ENCODE data around the gene DNAJB5.

The DNAJB5 gene

DNA sequence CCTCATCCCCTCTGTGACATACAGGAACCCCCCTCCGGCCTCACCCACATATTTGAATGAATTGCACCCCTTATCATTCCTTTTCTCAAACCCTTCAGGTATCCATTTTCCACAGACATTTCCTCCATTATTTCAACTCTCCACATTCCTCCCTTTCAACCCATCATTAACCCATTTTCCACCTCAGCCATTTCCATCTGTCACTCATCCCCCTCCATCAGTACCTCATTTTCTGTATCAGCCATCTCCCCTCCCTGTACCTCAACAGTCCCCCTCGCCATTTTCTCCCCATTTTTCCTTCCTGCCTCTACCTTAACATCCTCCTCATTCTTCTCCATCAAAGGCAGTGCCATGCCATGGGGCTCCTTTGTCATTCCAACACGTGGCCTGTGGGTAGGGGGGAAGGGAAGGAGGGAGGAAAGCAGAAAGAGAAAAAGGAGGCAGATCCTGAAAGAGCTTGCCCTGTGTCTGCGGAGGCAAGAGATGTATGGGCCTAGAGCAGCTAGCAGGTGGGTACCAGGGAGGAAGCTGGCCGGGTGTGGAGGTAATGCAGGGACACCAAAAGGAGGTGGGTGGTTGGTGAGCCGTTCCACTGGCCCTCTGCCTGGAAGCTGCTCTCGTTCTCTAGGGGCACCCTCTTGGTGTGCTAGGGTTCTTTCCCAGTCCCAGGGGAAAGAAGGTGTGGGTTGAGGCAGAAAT lies 1.5 kb downstream of the DNAJB5 start:
- Mint-ChIP-seq H3K4me1 (ENCODE audit: low read depth) (peaks cover 76% of the 10 kb centered on the region), H3K27me3 (no peaks in the 10 kb centered on the region), H3K4me3 (peak overlapping the region; percentile 76), H3K27ac (peak overlapping the region; percentile 85), H3K36me3 (ENCODE audit: low read depth) (peaks cover 9% of the 10 kb centered on the region), H3K9me3 (no peaks in the 10 kb centered on the region)

DNA sequence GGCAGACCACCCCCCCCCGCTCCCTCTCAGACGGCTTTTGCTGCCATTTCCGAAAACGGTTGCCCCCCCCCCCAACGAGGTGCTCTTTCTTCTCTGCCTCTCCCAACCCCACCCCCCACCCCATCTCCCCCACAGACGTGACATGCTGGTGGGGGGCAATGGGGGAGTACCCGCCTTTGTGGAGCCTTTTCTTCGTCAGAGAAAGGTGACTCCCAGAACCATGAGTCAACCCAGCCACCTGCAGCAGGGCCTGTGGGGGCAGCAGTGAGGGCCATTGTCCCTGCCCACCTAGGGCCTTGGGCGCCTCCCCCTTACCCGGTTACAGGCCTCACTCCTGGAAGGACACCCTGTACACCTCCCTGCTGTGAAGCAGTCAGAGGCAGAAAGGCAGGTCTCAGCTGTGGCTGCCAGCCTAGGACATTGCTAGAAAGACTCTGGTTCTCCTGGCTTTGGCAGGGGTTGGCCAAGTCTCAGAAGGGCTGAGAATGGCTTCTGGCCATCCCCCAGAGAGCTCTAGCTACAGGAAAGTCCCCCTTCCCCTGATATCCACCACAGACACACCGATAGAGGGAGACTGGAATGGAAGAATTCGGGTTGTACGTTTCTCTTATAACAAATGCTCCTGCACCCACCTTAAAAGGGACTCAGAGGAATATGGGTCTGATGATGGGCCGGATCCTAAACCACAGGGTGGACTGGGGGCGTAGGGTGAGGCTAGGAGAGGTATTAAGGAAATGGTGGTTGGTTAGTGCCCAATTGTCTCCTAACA lies 2.2 kb downstream of the DNAJB5 start:
- no peaks in the 10 kb centered on the region for H3K27me3 Mint-ChIP-seq
- peaks cover 70% of the 10 kb centered on the region for H3K4me1 Mint-ChIP-seq (ENCODE audit: low read depth)
- H3K4me3 Mint-ChIP-seq = peak overlapping the region; percentile 47
- H3K9me3 Mint-ChIP-seq = no peaks in the 10 kb centered on the region
- peaks cover 14% of the 10 kb centered on the region for H3K36me3 Mint-ChIP-seq (ENCODE audit: low read depth)
- peak overlapping the region; percentile 91 for H3K27ac Mint-ChIP-seq

DNA sequence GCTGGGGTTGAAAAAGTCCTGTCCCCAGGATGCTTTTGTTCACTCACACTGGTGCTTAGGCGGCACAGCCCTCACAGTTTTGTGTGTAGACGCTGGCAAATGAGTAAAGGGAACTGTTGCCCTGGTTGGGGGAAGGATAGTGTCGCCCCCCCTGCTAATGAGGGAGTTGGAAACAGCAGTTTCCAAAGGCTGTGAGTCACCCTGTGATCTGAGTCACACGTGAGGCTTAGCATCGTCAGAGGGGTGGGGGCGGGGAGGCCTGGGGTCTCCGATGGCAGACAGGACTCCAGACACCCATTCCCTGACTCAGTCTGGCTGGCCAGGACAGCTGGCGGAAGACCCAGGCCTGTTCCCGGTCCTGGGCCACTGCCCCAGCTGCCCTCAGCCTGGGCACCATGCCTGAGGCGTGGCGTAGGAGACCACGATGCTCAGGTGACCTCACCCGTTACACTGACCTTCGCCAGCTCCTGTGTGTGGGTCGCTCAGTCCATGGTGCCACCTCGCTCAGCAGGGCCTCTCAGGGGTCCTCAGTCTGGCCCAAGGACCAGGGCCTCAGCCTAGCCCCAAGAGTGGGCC lies 2.9 kb downstream of the DNAJB5 start:
- Mint-ChIP-seq H3K4me1 (ENCODE audit: low read depth) (peaks cover 69% of the 10 kb centered on the region), H3K27me3 (no peaks in the 10 kb centered on the region), H3K27ac (peak overlapping the region; percentile 91), H3K4me3 (peak overlapping the region; percentile 47), H3K36me3 (ENCODE audit: low read depth) (peaks cover 20% of the 10 kb centered on the region), H3K9me3 (no peaks in the 10 kb centered on the region)

DNA sequence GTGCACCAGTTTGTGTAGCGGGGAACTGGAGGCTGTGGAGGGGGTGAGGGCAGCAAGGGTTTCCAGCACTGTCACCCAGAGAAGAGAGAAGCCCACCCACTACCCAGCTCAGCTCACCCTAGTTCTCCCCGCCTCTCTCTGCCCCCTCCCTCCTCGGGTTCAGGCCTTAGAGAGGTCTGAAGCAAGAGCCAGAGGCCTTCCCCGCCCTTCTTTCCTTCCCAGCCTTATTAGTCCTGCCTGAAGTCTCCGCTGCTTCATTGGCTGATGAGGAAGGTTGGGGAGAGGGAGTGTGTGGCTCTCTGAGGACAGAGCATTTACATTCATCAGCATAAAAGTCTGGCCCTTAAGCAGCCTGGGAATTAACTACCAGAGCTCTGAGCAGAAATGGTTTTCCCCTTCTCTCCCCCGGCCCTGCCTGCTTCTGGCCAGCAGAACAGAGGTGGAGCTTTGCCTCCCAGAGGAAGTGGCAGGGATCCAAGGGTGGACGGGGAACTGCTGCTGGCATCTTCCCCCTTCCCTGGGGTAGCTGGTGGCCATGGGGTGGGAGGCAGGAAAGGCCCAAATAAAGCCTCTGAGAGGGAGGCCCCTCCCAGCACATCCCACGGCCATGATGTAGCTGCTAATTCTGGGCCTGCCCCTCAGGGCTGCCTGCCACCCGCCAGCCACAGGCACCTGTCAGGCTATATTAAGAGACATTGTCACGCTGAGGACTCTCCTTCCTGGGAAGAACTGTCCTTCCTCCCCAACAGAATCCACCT lies 4.1 kb downstream of the DNAJB5 start:
- Mint-ChIP-seq H3K27me3 (no peaks in the 10 kb centered on the region), H3K27ac (peak overlapping the region; percentile 91), H3K36me3 (ENCODE audit: low read depth) (peaks cover 20% of the 10 kb centered on the region), H3K4me3 (peak overlapping the region; percentile 0), H3K9me3 (no peaks in the 10 kb centered on the region), H3K4me1 (ENCODE audit: low read depth) (peaks cover 70% of the 10 kb centered on the region)

DNA sequence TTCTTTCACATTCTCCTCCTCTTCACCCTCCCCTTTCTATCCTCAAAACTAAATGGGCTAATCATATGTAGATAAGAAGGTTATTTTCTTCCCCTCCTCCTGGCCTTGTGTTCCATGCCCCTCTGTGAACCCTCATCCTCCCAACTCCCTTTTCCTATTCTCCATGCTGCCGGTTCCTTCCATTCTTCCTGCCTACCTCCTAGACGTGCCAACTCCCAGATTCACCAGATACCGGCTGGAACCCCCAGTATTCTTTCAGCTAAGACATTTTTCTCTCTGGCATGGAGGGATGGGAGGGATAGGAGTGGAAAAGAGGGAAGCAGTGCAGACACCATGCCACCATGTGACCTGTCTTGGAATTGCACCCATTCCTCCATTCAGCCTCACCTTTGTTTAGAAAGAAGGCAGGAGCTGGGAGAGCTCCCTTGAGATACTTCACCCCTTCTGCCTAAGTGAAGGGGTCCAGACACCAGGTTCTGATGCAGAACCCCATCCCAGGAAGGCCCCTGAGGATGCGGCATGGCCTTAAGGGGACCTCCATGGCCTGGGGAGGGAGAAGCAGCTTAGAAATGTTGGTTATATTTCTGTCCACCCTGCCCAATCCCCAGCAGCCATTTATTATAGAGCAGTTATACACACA lies 4.8 kb downstream of the DNAJB5 start:
- Mint-ChIP-seq H3K4me3 (peak overlapping the region; percentile 0), H3K27me3 (no peaks in the 10 kb centered on the region), H3K4me1 (ENCODE audit: low read depth) (peaks cover 63% of the 10 kb centered on the region), H3K36me3 (ENCODE audit: low read depth) (peaks cover 20% of the 10 kb centered on the region), H3K27ac (peak overlapping the region; percentile 91), H3K9me3 (no peaks in the 10 kb centered on the region)

DNA sequence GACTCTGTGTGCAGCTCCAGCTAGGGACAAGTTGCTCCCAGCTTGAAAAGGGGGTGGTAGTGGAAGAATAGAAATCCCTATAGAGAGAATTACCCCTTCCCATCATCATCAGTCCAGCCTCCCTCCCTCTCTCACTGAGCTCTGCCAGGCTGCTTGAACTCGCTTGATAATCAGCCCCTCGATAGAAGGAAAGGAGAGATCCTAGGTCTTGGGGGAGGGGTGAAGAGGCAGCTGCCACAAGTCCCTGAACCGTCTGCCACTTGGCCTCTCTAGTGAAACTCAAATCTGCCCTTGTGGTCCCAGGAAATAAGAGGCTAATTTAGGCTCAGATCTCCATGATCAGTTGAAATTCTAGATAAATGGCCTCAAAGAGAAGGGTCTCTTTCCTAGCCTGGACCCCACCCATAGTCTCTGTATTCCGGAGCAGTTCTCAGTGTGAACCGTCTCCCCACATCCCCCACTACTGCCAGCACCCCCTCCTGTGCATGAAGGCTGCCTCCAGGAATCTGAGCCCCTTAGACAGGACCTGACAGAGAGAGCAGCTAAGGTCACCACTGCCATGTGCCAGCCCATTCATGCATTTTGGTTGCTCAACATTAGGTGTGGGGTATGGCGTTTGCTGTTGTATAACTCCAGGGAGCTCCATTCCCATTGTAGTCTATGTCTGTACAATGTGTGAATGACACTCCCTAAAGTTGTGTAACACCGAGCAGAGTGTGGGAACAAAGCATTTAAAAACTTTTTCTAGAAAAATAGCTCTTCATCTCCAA lies 5.5 kb downstream of the DNAJB5 start:
- Mint-ChIP-seq H3K4me3 (no peak overlapping the region), H3K4me1 (ENCODE audit: low read depth) (peaks cover 60% of the 10 kb centered on the region), H3K27ac (no peak overlapping the region), H3K36me3 (ENCODE audit: low read depth) (peaks cover 20% of the 10 kb centered on the region), H3K27me3 (no peaks in the 10 kb centered on the region), H3K9me3 (no peaks in the 10 kb centered on the region)

DNA sequence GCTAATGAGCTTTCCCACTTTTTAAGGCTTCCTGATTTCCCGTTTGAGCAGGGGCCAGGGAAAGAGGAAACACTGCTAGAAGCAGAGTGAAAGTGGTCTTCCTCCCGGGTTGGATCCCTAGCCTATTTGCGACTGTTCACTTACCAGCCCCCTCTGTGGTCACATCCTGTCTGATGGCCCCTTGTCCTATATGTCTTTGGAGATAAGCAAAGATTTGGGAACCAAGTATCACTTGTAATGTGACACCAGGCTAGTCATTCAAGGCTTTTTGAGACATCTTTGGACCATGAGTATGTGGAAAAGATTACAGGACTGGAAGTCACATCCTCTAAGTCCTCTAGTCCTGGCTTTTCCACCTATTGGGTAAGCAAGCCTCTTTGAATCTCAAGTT lies 6.1 kb downstream of the DNAJB5 start:
- peaks cover 20% of the 10 kb centered on the region for H3K36me3 Mint-ChIP-seq (ENCODE audit: low read depth)
- no peak overlapping the region for H3K4me3 Mint-ChIP-seq
- H3K9me3 Mint-ChIP-seq = no peaks in the 10 kb centered on the region
- no peak overlapping the region for H3K27ac Mint-ChIP-seq
- no peaks in the 10 kb centered on the region for H3K27me3 Mint-ChIP-seq
- peaks cover 58% of the 10 kb centered on the region for H3K4me1 Mint-ChIP-seq (ENCODE audit: low read depth)

DNA sequence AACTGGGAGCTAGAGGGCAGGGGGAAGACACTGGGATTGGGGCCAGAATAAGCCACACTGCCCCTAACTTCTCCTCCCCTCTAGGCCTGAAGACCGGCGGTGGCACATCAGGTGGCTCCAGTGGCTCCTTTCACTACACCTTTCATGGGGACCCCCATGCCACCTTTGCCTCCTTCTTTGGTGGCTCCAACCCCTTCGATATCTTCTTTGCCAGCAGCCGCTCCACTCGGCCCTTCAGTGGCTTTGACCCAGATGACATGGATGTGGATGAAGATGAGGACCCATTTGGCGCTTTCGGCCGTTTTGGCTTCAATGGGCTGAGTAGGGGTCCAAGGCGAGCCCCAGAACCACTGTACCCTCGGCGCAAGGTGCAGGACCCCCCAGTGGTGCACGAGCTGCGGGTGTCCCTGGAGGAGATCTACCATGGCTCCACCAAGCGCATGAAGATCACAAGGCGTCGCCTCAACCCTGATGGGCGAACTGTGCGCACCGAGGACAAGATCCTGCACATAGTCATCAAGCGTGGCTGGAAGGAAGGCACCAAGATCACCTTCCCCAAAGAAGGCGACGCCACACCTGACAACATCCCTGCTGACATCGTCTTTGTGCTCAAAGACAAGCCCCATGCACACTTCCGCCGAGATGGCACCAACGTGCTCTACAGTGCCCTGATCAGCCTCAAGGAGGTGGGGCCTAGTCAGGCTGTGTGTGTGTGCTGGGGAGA lies 6.8 kb downstream of the DNAJB5 start:
- peaks cover 20% of the 10 kb centered on the region for H3K36me3 Mint-ChIP-seq (ENCODE audit: low read depth)
- H3K9me3 Mint-ChIP-seq = no peaks in the 10 kb centered on the region
- H3K4me3 Mint-ChIP-seq = no peak overlapping the region
- peaks cover 58% of the 10 kb centered on the region for H3K4me1 Mint-ChIP-seq (ENCODE audit: low read depth)
- H3K27ac Mint-ChIP-seq = no peak overlapping the region
- no peaks in the 10 kb centered on the region for H3K27me3 Mint-ChIP-seq

DNA sequence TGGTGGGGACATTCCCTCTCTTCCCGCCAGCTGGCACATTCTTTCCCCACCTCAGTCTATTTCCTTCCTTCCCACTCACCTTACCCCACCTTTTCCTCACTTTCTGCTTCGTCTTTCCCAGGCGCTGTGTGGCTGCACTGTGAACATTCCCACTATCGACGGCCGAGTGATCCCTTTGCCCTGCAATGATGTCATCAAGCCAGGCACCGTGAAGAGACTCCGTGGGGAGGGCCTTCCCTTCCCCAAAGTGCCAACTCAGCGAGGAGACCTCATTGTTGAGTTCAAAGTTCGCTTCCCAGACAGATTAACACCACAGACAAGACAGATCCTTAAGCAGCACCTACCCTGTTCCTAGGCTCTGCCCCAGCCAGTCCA lies 7.3 kb downstream of the DNAJB5 start:
- H3K4me3 Mint-ChIP-seq = no peak overlapping the region
- peaks cover 20% of the 10 kb centered on the region for H3K36me3 Mint-ChIP-seq (ENCODE audit: low read depth)
- H3K9me3 Mint-ChIP-seq = no peaks in the 10 kb centered on the region
- no peaks in the 10 kb centered on the region for H3K27me3 Mint-ChIP-seq
- H3K4me1 Mint-ChIP-seq (ENCODE audit: low read depth) = peaks cover 60% of the 10 kb centered on the region
- no peak overlapping the region for H3K27ac Mint-ChIP-seq

DNA sequence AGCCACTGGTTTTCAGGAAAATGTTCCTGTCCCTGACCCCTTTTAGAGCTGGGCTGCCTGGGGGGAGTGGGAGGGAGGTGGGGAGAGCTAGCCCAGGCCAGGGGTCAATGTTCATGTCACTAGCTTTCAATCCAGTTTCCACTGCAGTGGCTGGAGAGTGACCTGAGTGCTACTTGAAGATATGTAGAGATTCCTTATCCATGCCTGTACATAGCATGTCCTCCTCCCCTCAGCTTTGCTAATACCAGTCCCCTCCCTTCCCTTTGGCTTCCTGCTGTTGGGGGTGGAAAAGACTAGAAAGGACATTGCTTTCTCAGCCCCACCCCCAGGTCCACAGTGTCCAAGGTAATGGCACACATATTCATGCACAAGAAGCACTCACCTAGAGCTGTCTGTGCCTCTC lies 7.8 kb downstream of the DNAJB5 start:
- no peaks in the 10 kb centered on the region for H3K9me3 Mint-ChIP-seq
- H3K27me3 Mint-ChIP-seq = no peaks in the 10 kb centered on the region
- H3K4me1 Mint-ChIP-seq (ENCODE audit: low read depth) = peaks cover 60% of the 10 kb centered on the region
- H3K36me3 Mint-ChIP-seq (ENCODE audit: low read depth) = peaks cover 20% of the 10 kb centered on the region
- no peak overlapping the region for H3K4me3 Mint-ChIP-seq
- H3K27ac Mint-ChIP-seq = peak overlapping the region; percentile 56

DNA sequence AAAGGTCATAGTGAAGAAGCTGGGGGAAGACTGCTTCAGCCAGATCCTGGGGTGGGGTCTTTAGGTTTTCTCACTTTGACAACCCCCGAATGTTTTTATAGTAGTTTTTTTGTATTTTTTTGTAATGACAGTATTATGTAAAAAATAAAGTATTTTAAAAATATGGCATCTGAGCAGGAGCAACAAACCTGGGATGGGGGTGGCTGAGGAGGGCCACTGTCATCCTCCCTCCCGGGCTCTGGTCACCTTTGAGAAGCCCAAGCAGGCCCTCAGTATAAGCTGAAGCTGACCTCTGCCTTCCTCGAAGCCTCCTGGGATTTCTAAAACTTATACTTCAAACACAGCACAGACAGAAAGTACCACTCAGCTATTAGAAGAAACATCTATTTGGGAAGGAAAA lies 8.7 kb downstream of the DNAJB5 start:
- H3K27me3 Mint-ChIP-seq = no peaks in the 10 kb centered on the region
- no peaks in the 10 kb centered on the region for H3K9me3 Mint-ChIP-seq
- H3K4me3 Mint-ChIP-seq = no peak overlapping the region
- H3K36me3 Mint-ChIP-seq (ENCODE audit: low read depth) = peaks cover 15% of the 10 kb centered on the region
- peaks cover 58% of the 10 kb centered on the region for H3K4me1 Mint-ChIP-seq (ENCODE audit: low read depth)
- peak overlapping the region; percentile 70 for H3K27ac Mint-ChIP-seq

DNA sequence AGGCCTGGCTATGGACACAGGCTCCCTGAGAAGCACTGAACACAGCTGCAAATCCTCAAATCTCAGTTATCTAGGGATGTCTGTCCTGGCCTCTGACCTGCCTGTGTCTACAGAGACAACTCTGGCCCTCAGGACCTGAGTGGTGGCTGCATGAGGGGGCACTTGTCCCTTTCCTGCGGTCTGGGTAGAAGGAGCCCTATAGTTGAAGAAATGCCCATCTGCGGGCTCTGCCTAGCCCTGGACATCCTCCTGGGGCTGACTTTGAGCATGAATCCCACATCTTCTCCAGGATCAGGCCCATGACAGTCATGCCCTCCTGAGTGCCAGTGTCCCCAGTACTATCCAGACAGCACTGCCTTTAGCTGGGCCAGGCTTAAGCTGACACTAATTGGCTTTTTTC lies 10.0 kb downstream of the DNAJB5 start:
- H3K36me3 Mint-ChIP-seq (ENCODE audit: low read depth) = peaks cover 15% of the 10 kb centered on the region
- peaks cover 44% of the 10 kb centered on the region for H3K4me1 Mint-ChIP-seq (ENCODE audit: low read depth)
- H3K4me3 Mint-ChIP-seq = no peak overlapping the region
- no peak overlapping the region for H3K27ac Mint-ChIP-seq
- H3K27me3 Mint-ChIP-seq = no peaks in the 10 kb centered on the region
- no peaks in the 10 kb centered on the region for H3K9me3 Mint-ChIP-seq

DNA sequence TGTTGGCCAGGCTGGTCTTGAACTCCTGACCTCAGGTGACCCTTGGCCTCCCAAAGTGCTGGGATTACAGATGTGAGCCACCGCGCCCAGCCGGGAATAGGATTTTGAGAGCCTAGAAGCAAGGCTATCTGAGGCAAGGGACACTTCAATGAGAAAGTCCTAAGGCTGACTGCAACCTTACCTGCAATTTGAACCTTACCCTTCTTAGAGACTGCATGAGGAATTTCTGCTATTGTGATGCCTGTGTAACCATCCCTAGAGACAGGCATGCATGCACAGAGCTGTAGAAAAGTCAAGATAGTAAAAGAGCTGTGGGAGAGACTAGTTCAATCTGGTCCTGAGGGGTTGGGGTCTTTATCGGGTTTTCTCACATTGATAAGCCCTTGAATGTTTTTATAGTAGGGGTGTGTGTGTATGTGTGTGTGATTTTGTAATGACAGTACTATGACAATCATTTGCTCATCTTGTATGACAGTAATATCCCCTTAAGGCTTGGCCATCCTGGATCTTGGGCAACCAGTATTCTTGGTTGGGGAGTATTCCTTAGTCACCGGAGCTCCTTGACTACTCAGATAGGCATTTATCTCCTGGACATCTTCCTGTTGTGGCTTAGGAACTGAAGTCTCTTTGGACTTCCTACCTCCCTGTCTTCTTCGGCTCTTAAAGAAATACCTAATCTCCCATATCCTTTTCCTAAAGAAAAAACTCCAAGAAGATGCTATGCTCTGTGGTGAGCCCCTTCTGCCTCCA lies 11.2 kb downstream of the DNAJB5 start:
- Mint-ChIP-seq H3K27me3 (no peaks in the 10 kb centered on the region), H3K27ac (no peak overlapping the region), H3K4me1 (ENCODE audit: low read depth) (peaks cover 44% of the 10 kb centered on the region), H3K36me3 (ENCODE audit: low read depth) (peaks cover 11% of the 10 kb centered on the region), H3K9me3 (no peaks in the 10 kb centered on the region), H3K4me3 (no peak overlapping the region)
